ENCODE data around the gene GPR176.

Gene GPR176

GRCh38 chr15:39860200-39860599 lies 59.9 kb downstream of the GPR176 start:
- H3K4me1 ChIP-seq (ENCODE audit: control insufficient read depth, insufficient read depth, low read length, unreplicated experiment) = peaks cover 6% of the 10 kb centered on the region
- H3K79me2 ChIP-seq (ENCODE audit: control insufficient read depth, insufficient read depth, low read length, unreplicated experiment) = peaks cover 36% of the 10 kb centered on the region
- no peak overlapping the region for H2AFZ ChIP-seq (ENCODE audit: low read length, unreplicated experiment)
- H3K4me3 ChIP-seq (ENCODE audit: low read depth, low read length) = no peak overlapping the region
- H3K36me3 ChIP-seq (ENCODE audit: insufficient read depth, low read length) = peaks cover 6% of the 10 kb centered on the region; the same call in 1 of the 2 replicates
- H3K27ac ChIP-seq (ENCODE audit: low read depth, low read length) = no peak overlapping the region
- H3K27me3 ChIP-seq (ENCODE audit: insufficient read depth, low read length) = no peaks in the 10 kb centered on the region

GRCh38 chr15:39859636-39860035 lies 60.4 kb downstream of the GPR176 start:
- Histone ChIP-seq H3K36me3 (ENCODE audit: insufficient read depth, low read length) (peaks cover 6% of the 10 kb centered on the region; the same call in 1 of the 2 replicates), H3K4me1 (ENCODE audit: control insufficient read depth, insufficient read depth, low read length, unreplicated experiment) (peaks cover 11% of the 10 kb centered on the region), H2AFZ (ENCODE audit: low read length, unreplicated experiment) (no peak overlapping the region), H3K79me2 (ENCODE audit: control insufficient read depth, insufficient read depth, low read length, unreplicated experiment) (peaks cover 34% of the 10 kb centered on the region), H3K4me3 (ENCODE audit: low read depth, low read length) (no peak overlapping the region), H3K27ac (ENCODE audit: low read depth, low read length) (no peak overlapping the region), H3K27me3 (ENCODE audit: insufficient read depth, low read length) (no peaks in the 10 kb centered on the region)

- peaks cover 34% of the 10 kb centered on the region for H3K4me1 ChIP-seq (ENCODE audit: control insufficient read depth, insufficient read depth, low read length, unreplicated experiment)
- H3K27me3 ChIP-seq (ENCODE audit: insufficient read depth, low read length) = no peaks in the 10 kb centered on the region
- H3K79me2 ChIP-seq (ENCODE audit: control insufficient read depth, insufficient read depth, low read length, unreplicated experiment) = peaks cover 26% of the 10 kb centered on the region
- H3K27ac ChIP-seq (ENCODE audit: low read depth, low read length) = no peak overlapping the region
- peaks cover 6% of the 10 kb centered on the region; the same call in 1 of the 2 replicates for H3K36me3 ChIP-seq (ENCODE audit: insufficient read depth, low read length)
- H2AFZ ChIP-seq (ENCODE audit: low read length, unreplicated experiment) = no peak overlapping the region
- no peak overlapping the region for H3K4me3 ChIP-seq (ENCODE audit: low read depth, low read length)
Observed at GRCh38 chr15:39857132-39857531, 62.9 kb downstream of the GPR176 start.

GRCh38 chr15:39856357-39856756 lies 63.7 kb downstream of the GPR176 start:
- Histone ChIP-seq H3K27ac (ENCODE audit: low read depth, low read length) (no peak overlapping the region), H3K27me3 (ENCODE audit: insufficient read depth, low read length) (no peaks in the 10 kb centered on the region), H2AFZ (ENCODE audit: low read length, unreplicated experiment) (no peak overlapping the region), H3K36me3 (ENCODE audit: insufficient read depth, low read length) (peaks cover 6% of the 10 kb centered on the region; the same call in 1 of the 2 replicates), H3K79me2 (ENCODE audit: control insufficient read depth, insufficient read depth, low read length, unreplicated experiment) (peaks cover 22% of the 10 kb centered on the region), H3K4me3 (ENCODE audit: low read depth, low read length) (no peak overlapping the region), H3K4me1 (ENCODE audit: control insufficient read depth, insufficient read depth, low read length, unreplicated experiment) (peaks cover 42% of the 10 kb centered on the region)

- no peak overlapping the region for H2AFZ ChIP-seq (ENCODE audit: low read length, unreplicated experiment)
- H3K79me2 ChIP-seq (ENCODE audit: control insufficient read depth, insufficient read depth, low read length, unreplicated experiment) = peaks cover 29% of the 10 kb centered on the region
- no peaks in the 10 kb centered on the region for H3K27me3 ChIP-seq (ENCODE audit: insufficient read depth, low read length)
- H3K27ac ChIP-seq (ENCODE audit: low read depth, low read length) = peak overlapping the region; percentile 70; the same call in 1 of the 2 replicates
- no peak overlapping the region for H3K4me3 ChIP-seq (ENCODE audit: low read depth, low read length)
- peaks cover 6% of the 10 kb centered on the region; the same call in 1 of the 2 replicates for H3K36me3 ChIP-seq (ENCODE audit: insufficient read depth, low read length)
- H3K4me1 ChIP-seq (ENCODE audit: control insufficient read depth, insufficient read depth, low read length, unreplicated experiment) = peaks cover 48% of the 10 kb centered on the region
Observed at GRCh38 chr15:39855400-39855799, 64.7 kb downstream of the GPR176 start.

DNA sequence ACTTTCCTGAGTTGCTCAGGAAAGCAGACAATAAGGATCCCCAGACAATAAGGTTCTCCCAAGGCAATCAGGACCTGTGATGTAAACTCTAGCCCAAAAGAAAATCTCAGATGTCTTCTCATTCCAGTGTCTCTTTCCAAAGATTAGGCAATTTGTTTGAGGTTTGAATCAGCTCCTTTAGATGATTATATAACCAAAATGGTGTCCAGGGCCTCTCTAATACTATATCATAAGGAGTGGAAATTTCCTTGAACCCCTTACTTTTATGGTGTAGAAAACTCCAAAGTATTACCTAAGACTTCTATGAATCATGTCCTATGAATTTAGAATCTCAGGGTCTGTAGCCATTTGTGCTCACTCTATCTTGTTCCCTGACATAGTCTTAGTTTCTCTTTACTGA lies 65.9 kb downstream of the GPR176 start:
- no peak overlapping the region for H2AFZ ChIP-seq (ENCODE audit: low read length, unreplicated experiment)
- peaks cover 41% of the 10 kb centered on the region for H3K79me2 ChIP-seq (ENCODE audit: control insufficient read depth, insufficient read depth, low read length, unreplicated experiment)
- peak overlapping the region; percentile 70 for H3K27ac ChIP-seq (ENCODE audit: low read depth, low read length)
- 0 out of 2 replicates have a peak, but pooled peaks cover 4% of the 10 kb centered on the region for H3K36me3 ChIP-seq (ENCODE audit: insufficient read depth, low read length)
- H3K27me3 ChIP-seq (ENCODE audit: insufficient read depth, low read length) = no peaks in the 10 kb centered on the region
- no peak overlapping the region for H3K4me3 ChIP-seq (ENCODE audit: low read depth, low read length)
- peaks cover 52% of the 10 kb centered on the region for H3K4me1 ChIP-seq (ENCODE audit: control insufficient read depth, insufficient read depth, low read length, unreplicated experiment)

- no peak overlapping the region for H3K4me3 ChIP-seq (ENCODE audit: low read depth, low read length)
- H3K27me3 ChIP-seq (ENCODE audit: insufficient read depth, low read length) = no peaks in the 10 kb centered on the region
- H3K79me2 ChIP-seq (ENCODE audit: control insufficient read depth, insufficient read depth, low read length, unreplicated experiment) = peaks cover 55% of the 10 kb centered on the region
- peaks cover 52% of the 10 kb centered on the region for H3K4me1 ChIP-seq (ENCODE audit: control insufficient read depth, insufficient read depth, low read length, unreplicated experiment)
- peak overlapping the region; percentile 72 for H3K27ac ChIP-seq (ENCODE audit: low read depth, low read length)
- H3K36me3 ChIP-seq (ENCODE audit: insufficient read depth, low read length) = 0 out of 2 replicates have a peak, but pooled peaks cover 4% of the 10 kb centered on the region
- H2AFZ ChIP-seq (ENCODE audit: low read length, unreplicated experiment) = no peak overlapping the region
Observed at GRCh38 chr15:39852250-39852649, 67.8 kb downstream of the GPR176 start.

- Histone ChIP-seq H3K36me3 (ENCODE audit: insufficient read depth, low read length) (peaks cover 4% of the 10 kb centered on the region; the same call in 1 of the 2 replicates), H3K27ac (ENCODE audit: low read depth, low read length) (peak overlapping the region; percentile 72), H3K79me2 (ENCODE audit: control insufficient read depth, insufficient read depth, low read length, unreplicated experiment) (peaks cover 59% of the 10 kb centered on the region), H3K4me3 (ENCODE audit: low read depth, low read length) (no peak overlapping the region), H2AFZ (ENCODE audit: low read length, unreplicated experiment) (no peak overlapping the region), H3K27me3 (ENCODE audit: insufficient read depth, low read length) (no peaks in the 10 kb centered on the region), H3K4me1 (ENCODE audit: control insufficient read depth, insufficient read depth, low read length, unreplicated experiment) (peaks cover 52% of the 10 kb centered on the region)
Observed at GRCh38 chr15:39851500-39852092, 68.5 kb downstream of the GPR176 start.

GRCh38 chr15:39850436-39850835 lies 69.6 kb downstream of the GPR176 start:
- Histone ChIP-seq H3K4me3 (ENCODE audit: low read depth, low read length) (no peak overlapping the region), H2AFZ (ENCODE audit: low read length, unreplicated experiment) (no peak overlapping the region), H3K4me1 (ENCODE audit: control insufficient read depth, insufficient read depth, low read length, unreplicated experiment) (peaks cover 51% of the 10 kb centered on the region), H3K27me3 (ENCODE audit: insufficient read depth, low read length) (no peaks in the 10 kb centered on the region), H3K27ac (ENCODE audit: low read depth, low read length) (0 out of 2 replicates have a peak overlapping the region, but pooled peaks have one; percentile 72), H3K79me2 (ENCODE audit: control insufficient read depth, insufficient read depth, low read length, unreplicated experiment) (peaks cover 62% of the 10 kb centered on the region), H3K36me3 (ENCODE audit: insufficient read depth, low read length) (peaks cover 4% of the 10 kb centered on the region; the same call in 1 of the 2 replicates)

DNA sequence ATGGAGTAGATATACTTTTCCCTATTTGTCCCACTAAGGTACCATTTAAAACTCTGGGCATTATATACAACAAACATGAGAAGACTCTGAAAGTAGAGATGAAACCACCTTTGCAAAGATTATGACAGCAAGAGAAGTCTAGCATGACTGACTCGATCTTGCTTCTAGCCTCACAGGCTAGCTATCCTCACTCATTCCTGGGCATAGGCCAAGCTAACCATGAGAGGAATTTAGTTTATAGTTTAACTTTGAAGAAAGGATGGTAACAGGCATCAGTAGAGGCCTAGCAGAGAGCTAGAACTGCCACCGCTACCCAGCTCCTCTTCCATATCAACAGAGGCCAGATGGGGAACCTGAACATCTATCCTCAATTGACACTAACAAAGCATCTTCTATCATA lies 74.0 kb downstream of the GPR176 start:
- Histone ChIP-seq H3K4me1 (ENCODE audit: control insufficient read depth, insufficient read depth, low read length, unreplicated experiment) (peaks cover 10% of the 10 kb centered on the region), H3K79me2 (ENCODE audit: control insufficient read depth, insufficient read depth, low read length, unreplicated experiment) (peaks cover 65% of the 10 kb centered on the region), H3K36me3 (ENCODE audit: insufficient read depth, low read length) (peaks cover 4% of the 10 kb centered on the region; the same call in 1 of the 2 replicates), H3K27me3 (ENCODE audit: insufficient read depth, low read length) (no peaks in the 10 kb centered on the region), H3K4me3 (ENCODE audit: low read depth, low read length) (no peak overlapping the region), H3K27ac (ENCODE audit: low read depth, low read length) (no peak overlapping the region), H2AFZ (ENCODE audit: low read length, unreplicated experiment) (no peak overlapping the region)

GRCh38 chr15:39845582-39845981 lies 74.5 kb downstream of the GPR176 start:
- H2AFZ ChIP-seq (ENCODE audit: low read length, unreplicated experiment) = no peak overlapping the region
- no peak overlapping the region for H3K27ac ChIP-seq (ENCODE audit: low read depth, low read length)
- H3K4me3 ChIP-seq (ENCODE audit: low read depth, low read length) = no peak overlapping the region
- no peaks in the 10 kb centered on the region for H3K27me3 ChIP-seq (ENCODE audit: insufficient read depth, low read length)
- H3K79me2 ChIP-seq (ENCODE audit: control insufficient read depth, insufficient read depth, low read length, unreplicated experiment) = peaks cover 64% of the 10 kb centered on the region
- H3K36me3 ChIP-seq (ENCODE audit: insufficient read depth, low read length) = peaks cover 4% of the 10 kb centered on the region; the same call in 1 of the 2 replicates
- H3K4me1 ChIP-seq (ENCODE audit: control insufficient read depth, insufficient read depth, low read length, unreplicated experiment) = peaks cover 5% of the 10 kb centered on the region

All from ACC112 (cell line).